ENCODE data around the gene UQCC3.

UQCC3 gene

GRCh38 chr11:62716816-62717215, 45.3 kb downstream of the UQCC3 start:
- no peak for TF ChIP-seq CTCF (IDR thresholded peaks at IDR 0.05)
- TF ChIP-seq ZFX (IDR thresholded peaks at IDR 0.05; ENCODE audit: borderline replicate concordance), result no peak

GRCh38 chr11:62719302-62719978, 48.0 kb downstream of the UQCC3 start:
- no peak overlapping the region for H3K27ac ChIP-seq
- TF ChIP-seq CTCF (IDR thresholded peaks at IDR 0.05) (no peak), ZFX (IDR thresholded peaks at IDR 0.05; ENCODE audit: borderline replicate concordance) (no peak)

More at GRCh38 chr11:62716816-62717215, 45.3 kb downstream of the UQCC3 start:
- H3K27ac ChIP-seq, result 0 out of 2 replicates have a peak overlapping the region, but pooled peaks have one; percentile 8

- no peak overlapping the region for H3K27ac ChIP-seq
- TF ChIP-seq ZFX (IDR thresholded peaks at IDR 0.05; ENCODE audit: borderline replicate concordance) (no peak), CTCF (IDR thresholded peaks at IDR 0.05) (no peak)
Measured at GRCh38 chr11:62721994-62722393, 50.5 kb downstream of the UQCC3 start.

All from 22Rv1 (cell line).